ENCODE data around the gene AMZ1. TPM values are rescaled to one million over a fixed set of nuclear protein-coding genes. Genes with fewer than 3 reads are reported as not detected.
"Not testable (repeated sequence)": the region's sequence is repeated elsewhere in the genome, so short reads cannot be mapped to it uniquely, and the experiment has no call there.

The AMZ1 gene
- total RNA-seq, 4 donors from 2014 or later, result under 0.01 to 1.2 (median 0.53) TPM

DNA sequence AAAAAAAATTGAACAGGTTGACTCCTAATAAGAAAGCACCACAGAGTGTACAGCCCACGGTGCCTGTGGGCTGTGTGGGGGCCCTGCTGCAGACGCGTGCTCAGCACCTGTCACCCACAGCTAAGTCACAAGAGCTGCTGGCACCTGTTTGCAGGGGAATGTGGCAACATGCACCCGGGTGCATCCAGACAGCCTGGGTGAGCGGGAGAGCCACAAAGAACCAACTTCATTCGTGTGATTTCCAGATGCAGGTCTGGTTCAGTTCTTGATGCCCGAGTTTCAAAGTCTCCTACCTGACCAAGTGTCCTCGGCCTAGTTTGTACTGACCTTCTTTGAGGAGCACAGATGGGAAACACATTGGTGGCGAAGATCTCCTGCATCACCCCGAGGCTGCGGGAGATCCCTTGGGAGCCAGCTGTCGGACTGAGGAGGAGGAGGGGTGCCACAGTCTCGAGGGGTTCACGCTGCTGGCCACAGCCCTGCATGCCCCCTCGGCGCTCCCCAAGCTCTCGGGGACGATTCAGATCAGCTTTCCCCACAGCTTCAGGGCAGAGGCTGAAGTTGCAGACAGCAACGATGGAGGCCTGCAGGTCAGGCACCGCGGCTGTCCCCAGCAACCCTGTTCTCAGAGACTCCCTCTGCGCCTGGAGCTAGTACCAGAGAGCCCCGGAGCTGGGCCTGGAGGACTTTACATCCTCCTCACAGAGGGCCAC, 35.3 kb downstream of the AMZ1 start:
- DNase-seq (ENCODE audit: extremely low spot score), result no peak
- WGBS, result 89% methylated on average over 12 of the region's 23 CpGs
- no peak for TF ChIP-seq POLR2A (IDR thresholded peaks at IDR 0.05; ENCODE audit: low read depth)
- TF ChIP-seq, protein P1, sequence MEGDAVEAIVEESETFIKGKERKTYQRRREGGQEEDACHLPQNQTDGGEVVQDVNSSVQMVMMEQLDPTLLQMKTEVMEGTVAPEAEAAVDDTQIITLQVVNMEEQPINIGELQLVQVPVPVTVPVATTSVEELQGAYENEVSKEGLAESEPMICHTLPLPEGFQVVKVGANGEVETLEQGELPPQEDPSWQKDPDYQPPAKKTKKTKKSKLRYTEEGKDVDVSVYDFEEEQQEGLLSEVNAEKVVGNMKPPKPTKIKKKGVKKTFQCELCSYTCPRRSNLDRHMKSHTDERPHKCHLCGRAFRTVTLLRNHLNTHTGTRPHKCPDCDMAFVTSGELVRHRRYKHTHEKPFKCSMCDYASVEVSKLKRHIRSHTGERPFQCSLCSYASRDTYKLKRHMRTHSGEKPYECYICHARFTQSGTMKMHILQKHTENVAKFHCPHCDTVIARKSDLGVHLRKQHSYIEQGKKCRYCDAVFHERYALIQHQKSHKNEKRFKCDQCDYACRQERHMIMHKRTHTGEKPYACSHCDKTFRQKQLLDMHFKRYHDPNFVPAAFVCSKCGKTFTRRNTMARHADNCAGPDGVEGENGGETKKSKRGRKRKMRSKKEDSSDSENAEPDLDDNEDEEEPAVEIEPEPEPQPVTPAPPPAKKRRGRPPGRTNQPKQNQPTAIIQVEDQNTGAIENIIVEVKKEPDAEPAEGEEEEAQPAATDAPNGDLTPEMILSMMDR (IDR thresholded peaks at IDR 0.05), result no peak
- no peak for TF ChIP-seq POLR2AphosphoS5 (IDR thresholded peaks at IDR 0.05)
- TF ChIP-seq EP300 (IDR thresholded peaks at IDR 0.05), result no peak
- H3K27me3 ChIP-seq, result no peaks in the 10 kb centered on the region
- H3K4me3 ChIP-seq, result no peak overlapping the region
- no peaks in the 10 kb centered on the region for H3K9me3 ChIP-seq
- no peak overlapping the region for H3K27ac ChIP-seq (replicated peaks in 1 of 4)
- H3K36me3 ChIP-seq, result peaks cover 0 to 68% (median 44%) of the 10 kb centered on the region in 4 donors
- H3K4me1 ChIP-seq, result peaks cover 0 to 5% (median 1%) of the 10 kb centered on the region in 4 donors
- intact Hi-C loops (cut with DNase I), result no loop called here

DNA sequence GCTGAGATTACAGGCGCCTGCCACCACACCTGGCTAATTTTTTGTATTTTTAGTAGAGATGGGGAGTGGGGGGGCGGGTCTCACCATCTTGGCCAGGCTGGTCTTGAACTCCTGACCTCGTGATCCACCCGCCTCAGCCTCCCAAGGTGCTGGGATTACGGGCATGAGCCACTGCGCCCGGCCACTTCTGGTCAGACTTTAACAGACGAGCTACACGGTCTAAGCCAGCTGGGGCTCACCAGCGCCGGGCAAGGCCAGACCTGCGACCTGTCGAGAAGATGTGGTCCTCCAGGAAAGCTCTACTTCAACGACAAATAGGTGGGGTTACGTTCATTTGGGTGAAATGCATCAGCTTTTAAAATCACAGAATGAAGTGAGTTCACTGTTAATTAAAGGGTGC, 36.0 kb downstream of the AMZ1 start:
- DNase-seq (ENCODE audit: extremely low spot score); H3K9me3 ChIP-seq; H3K27ac ChIP-seq (replicated peaks in 1 of 4); H3K27me3 ChIP-seq; H3K4me3 ChIP-seq; intact Hi-C loops (cut with DNase I): not testable (repeated sequence)
- Histone ChIP-seq H3K36me3 (peaks cover 0 to 61% (median 47%) of the 10 kb centered on the region in 4 donors), H3K4me1 (peaks cover 0 to 12% (median 9%) of the 10 kb centered on the region in 4 donors)
- 95% methylated on average over 9 of the region's 15 CpGs for WGBS

DNA sequence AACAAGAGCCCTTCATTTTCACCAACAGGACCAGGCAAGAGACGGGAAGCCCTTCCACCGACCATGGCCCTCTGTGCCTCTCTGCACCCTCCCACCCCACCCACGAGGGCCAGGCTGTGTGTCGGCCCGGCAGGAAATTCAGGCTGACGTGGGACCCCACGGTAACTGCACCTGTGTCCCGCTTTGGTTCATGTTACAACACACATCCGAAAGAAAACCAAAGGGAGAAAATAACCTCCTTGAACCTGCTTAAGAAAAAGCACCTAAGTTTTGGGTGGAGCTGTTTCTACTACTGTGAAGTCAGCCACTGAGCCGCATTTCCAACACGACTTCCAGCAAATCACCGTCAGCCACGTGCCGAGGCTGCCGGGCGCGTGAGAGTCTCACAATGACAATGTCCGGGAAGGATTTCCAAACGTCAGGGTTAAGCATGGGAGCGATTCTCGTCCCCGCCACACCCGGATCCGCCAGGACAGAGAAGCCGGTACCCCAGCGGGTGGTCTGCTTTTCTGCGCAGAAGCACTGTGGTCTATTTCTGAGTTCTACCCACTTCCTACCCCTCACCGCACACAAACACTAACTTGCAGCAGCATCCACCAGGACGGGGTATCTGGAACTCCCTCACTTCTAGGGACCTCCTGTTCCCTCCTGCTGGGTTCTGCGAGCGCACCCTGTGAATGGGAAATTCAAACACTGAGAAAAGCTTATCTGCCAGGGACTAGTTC, 36.6 kb downstream of the AMZ1 start:
- DNase-seq (ENCODE audit: extremely low spot score), result no peak
- WGBS, result 97% methylated on average over 21 of the region's 31 CpGs
- no peak overlapping the region for H3K27ac ChIP-seq (replicated peaks in 1 of 4)
- H3K27me3 ChIP-seq, result no peaks in the 10 kb centered on the region
- peaks cover 0 to 60% (median 47%) of the 10 kb centered on the region in 4 donors for H3K36me3 ChIP-seq
- no peak overlapping the region for H3K4me3 ChIP-seq
- H3K9me3 ChIP-seq, result no peaks in the 10 kb centered on the region
- TF ChIP-seq POLR2A (IDR thresholded peaks at IDR 0.05; ENCODE audit: low read depth), result no peak
- intact Hi-C loops (cut with DNase I), result no loop called here
- H3K4me1 ChIP-seq, result peaks cover 0 to 18% (median 15%) of the 10 kb centered on the region in 4 donors

DNA sequence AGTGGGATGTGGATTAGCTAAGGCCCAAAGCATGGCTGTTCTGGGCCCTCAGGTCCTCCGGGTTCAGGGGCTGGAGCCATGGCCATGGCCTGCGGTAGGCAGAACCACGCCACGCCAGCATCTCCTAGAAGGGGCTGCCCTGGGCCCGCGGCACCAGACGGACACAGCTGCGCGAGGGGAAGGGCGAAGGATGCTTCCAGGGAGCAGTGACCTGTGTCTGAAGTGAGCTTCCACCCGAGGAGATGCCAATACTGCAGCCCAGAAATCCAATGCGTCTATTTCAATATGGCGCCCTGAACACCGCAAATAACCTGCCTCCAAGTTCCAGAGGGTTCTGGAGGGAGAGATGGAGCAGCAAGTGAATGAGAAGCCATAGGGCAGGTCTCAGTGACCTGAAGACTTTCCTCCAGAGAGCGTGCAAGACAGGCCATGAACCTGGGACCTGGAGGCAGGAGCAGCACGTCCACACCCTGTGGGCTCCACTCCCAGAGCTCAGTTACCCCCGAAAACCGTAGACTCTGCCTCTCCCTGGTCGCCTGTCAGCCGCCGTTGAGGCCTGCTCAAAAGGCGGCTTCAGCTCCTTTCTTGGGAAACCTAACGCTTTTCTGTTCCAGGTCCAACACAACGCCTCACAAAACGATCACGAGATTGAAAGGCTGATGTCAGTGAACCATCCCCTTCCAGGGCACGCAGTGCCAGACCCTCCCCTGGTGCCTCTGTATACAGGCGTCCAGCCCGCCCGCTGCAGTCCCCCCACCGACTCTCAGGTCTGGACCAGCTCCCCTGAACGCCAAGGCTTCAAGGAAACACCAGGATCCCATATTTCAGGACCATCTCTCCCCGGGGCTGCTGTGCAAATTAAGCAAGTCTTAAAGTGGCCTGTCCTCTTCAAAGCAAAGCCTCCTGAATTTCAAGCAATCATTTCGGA, 37.4 kb downstream of the AMZ1 start:
- H3K27me3 ChIP-seq, result no peaks in the 10 kb centered on the region
- intact Hi-C loops (cut with DNase I), result no loop called here
- WGBS, result 93% methylated on average over 32 of the region's 34 CpGs
- no peak for DNase-seq (ENCODE audit: extremely low spot score)
- H3K27ac ChIP-seq (replicated peaks in 1 of 4), result no peak overlapping the region
- peaks cover 0 to 62% (median 42%) of the 10 kb centered on the region in 4 donors for H3K36me3 ChIP-seq
- peaks cover 0 to 26% (median 23%) of the 10 kb centered on the region in 4 donors for H3K4me1 ChIP-seq
- H3K4me3 ChIP-seq, result no peak overlapping the region
- H3K9me3 ChIP-seq, result no peaks in the 10 kb centered on the region
- TF ChIP-seq POLR2AphosphoS5 (IDR thresholded peaks at IDR 0.05), result no peak
- TF ChIP-seq, protein P1 (IDR thresholded peaks at IDR 0.05), result no peak
- no peak for TF ChIP-seq POLR2A (IDR thresholded peaks at IDR 0.05; ENCODE audit: low read depth)
- no peak for TF ChIP-seq EP300 (IDR thresholded peaks at IDR 0.05)

DNA sequence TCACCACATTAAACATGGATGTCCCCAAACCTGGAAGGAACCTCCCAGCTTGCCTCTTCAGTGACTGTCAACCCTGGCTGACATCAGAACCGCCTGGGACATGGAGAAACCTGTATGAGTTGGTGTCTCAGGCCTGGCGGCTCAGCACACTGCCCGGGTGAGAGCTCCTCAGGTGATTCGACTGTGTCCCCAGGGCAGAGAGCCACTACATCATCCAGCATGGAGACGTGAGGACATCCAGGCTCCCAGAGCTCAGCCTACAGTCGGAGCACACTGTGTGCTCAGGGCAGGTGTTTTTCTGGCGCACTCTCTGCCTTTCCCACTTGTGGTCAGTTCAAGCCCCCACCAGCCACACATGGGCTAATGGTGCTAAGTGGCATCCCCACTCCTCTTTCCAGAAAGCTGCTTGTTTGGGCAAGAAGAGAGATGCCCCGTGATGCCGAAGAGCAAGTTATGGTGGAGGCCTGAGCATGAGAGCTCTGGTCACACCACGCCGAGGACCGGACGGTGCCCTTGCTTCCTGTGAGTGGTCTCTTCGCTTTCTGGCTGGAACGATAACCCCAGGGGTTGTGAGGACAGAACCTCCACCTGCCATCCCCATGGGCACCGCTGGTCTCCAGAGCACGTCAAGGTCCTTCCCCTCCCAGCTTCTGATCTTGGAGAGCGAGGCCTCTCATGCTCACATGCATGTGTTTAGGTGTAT, 38.5 kb downstream of the AMZ1 start:
- H3K4me3 ChIP-seq, result no peak overlapping the region
- no peaks in the 10 kb centered on the region for H3K9me3 ChIP-seq
- TF ChIP-seq POLR2AphosphoS5 (IDR thresholded peaks at IDR 0.05) (no peak), EP300 (IDR thresholded peaks at IDR 0.05) (no peak), POLR2A (IDR thresholded peaks at IDR 0.05; ENCODE audit: low read depth) (no peak)
- TF ChIP-seq, protein P1 (IDR thresholded peaks at IDR 0.05), result no peak
- DNase-seq (ENCODE audit: extremely low spot score), result no peak
- intact Hi-C loops (cut with DNase I), result no loop called here
- H3K27me3 ChIP-seq, result no peaks in the 10 kb centered on the region
- H3K4me1 ChIP-seq, result peaks cover 0 to 29% (median 26%) of the 10 kb centered on the region in 4 donors
- peaks cover 0 to 64% (median 41%) of the 10 kb centered on the region in 4 donors for H3K36me3 ChIP-seq
- no peak overlapping the region for H3K27ac ChIP-seq (replicated peaks in 1 of 4)
- WGBS, result 96% methylated on average over 17 of the region's 18 CpGs

DNA sequence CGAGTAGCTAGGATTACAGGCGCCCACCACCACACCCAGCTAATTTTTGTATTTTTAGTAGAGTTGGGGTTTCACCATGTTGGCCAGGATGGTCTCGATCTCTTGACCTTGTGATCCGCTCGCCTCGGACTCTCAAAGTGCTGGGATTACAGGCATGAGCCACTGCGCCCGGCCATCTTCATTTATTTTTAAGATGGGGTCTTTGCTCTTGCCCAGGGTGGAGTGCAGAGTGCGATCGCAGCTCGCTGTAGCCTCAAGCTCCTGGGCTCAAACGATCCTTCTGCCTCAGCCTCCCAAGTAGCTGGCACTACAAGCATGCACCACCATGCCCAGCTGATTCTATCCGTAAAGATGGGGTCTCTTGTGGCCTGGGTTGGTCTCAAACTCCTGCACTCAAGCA, 39.2 kb downstream of the AMZ1 start:
- WGBS, result 88% methylated on average over 13 of the region's 13 CpGs
- Histone ChIP-seq H3K4me1 (peaks cover 0 to 29% (median 26%) of the 10 kb centered on the region in 4 donors), H3K36me3 (peaks cover 0 to 64% (median 40%) of the 10 kb centered on the region in 4 donors)
- H3K27me3 ChIP-seq; H3K4me3 ChIP-seq; H3K27ac ChIP-seq (replicated peaks in 1 of 4); intact Hi-C loops (cut with DNase I); DNase-seq (ENCODE audit: extremely low spot score); H3K9me3 ChIP-seq: not testable (repeated sequence)
